Embryonic facial prominence (tissue), 1 donor: ENCODE measurements around the gene CCZ1B.
"Not testable (repeated sequence)": the region's sequence is repeated elsewhere in the genome, so short reads cannot be mapped to it uniquely, and the experiment has no call there.

Source experiments
- DNase-seq: peaks from one replicate; pipeline ENCODE4 v3.0.0-alpha.2; 2016; ENCODE audit errors: extremely low spot score

CCZ1B gene

GRCh38 chr7:6749335-6749734 is 76.7 kb downstream of the CCZ1B start:
- DNase-seq = not testable (repeated sequence)
